Measurements from ENCODE around the gene SLC28A2.

SLC28A2 gene

GRCh38 chr15:45251888-45252287 lies at the start of gene SLC28A2:
SLC28A2 (plus strand) TSS chr15:45252234; CDS start chr15:45253216, 982 bp downstream.
- peaks cover 0 to 34% (median 9%) of the 10 kb centered on the region in 11 experiments; a peak in 18 of 22 replicates for H3K9me3 ChIP-seq (replicated peaks in 1 of 11)
- no peak within 1 kb of the TSS for H3K27ac ChIP-seq
- no peaks in the 10 kb centered on the region for H3K4me1 ChIP-seq
- H4K20me1 ChIP-seq, result no peaks in the 10 kb centered on the region
- no peak within 1 kb of the TSS for H3K4me3 ChIP-seq
- no peaks in the 10 kb centered on the region for H3K27me3 ChIP-seq
- H3K4me2 ChIP-seq, result no peak within 1 kb of the TSS
- H3K36me3 ChIP-seq, result no peaks in the 10 kb centered on the region
- TF ChIP-seq Cebpa-rat (IDR thresholded peaks at IDR 0.05), result no peak
- H3K9ac ChIP-seq, result no peak within 1 kb of the TSS

- peaks cover 12 to 31% (median 21%) of the 10 kb centered on the region in 10 experiments; a peak in 19 of 20 replicates for H3K4me1 ChIP-seq
- no peaks in the 10 kb centered on the region for H3K27me3 ChIP-seq
- H3K4me3 ChIP-seq, result no peak overlapping the region
- no peak overlapping the region for H3K9ac ChIP-seq
- peak overlapping the region in 5 of 11 experiments; percentile 10 to 55 (median 25); a peak in 8 of 22 replicates for H3K4me2 ChIP-seq
- no peaks in the 10 kb centered on the region for H3K36me3 ChIP-seq
- H4K20me1 ChIP-seq, result no peaks in the 10 kb centered on the region
- no peak overlapping the region for H3K27ac ChIP-seq
- no peaks in the 10 kb centered on the region for H3K9me3 ChIP-seq (replicated peaks in 1 of 11)
- TF ChIP-seq Cebpa-rat (IDR thresholded peaks at IDR 0.05), result no peak
Observed at GRCh38 chr15:45203182-45203581, 48.9 kb upstream of the SLC28A2 start.

- H3K36me3 ChIP-seq, result no peaks in the 10 kb centered on the region
- H3K4me2 ChIP-seq, result no peak overlapping the region
- H4K20me1 ChIP-seq, result no peaks in the 10 kb centered on the region
- TF ChIP-seq Cebpa-rat (IDR thresholded peaks at IDR 0.05), result no peak
- H3K4me1 ChIP-seq, result peaks cover 6 to 26% (median 14%) of the 10 kb centered on the region in 10 experiments; a peak in 17 of 20 replicates
- H3K27me3 ChIP-seq, result no peaks in the 10 kb centered on the region
- no peak overlapping the region for H3K9ac ChIP-seq
- no peak overlapping the region for H3K27ac ChIP-seq
- no peaks in the 10 kb centered on the region for H3K9me3 ChIP-seq (replicated peaks in 1 of 11)
- no peak overlapping the region for H3K4me3 ChIP-seq
Observed at GRCh38 chr15:45205192-45205591, 46.8 kb upstream of the SLC28A2 start.

- Histone ChIP-seq H3K4me1 (no peaks in the 10 kb centered on the region), H3K9ac (no peak overlapping the region), H3K9me3 (replicated peaks in 1 of 11) (peaks cover 0 to 10% (median 8%) of the 10 kb centered on the region in 11 experiments; a peak in 13 of 22 replicates), H3K27ac (no peak overlapping the region), H3K36me3 (no peaks in the 10 kb centered on the region), H3K4me2 (no peak overlapping the region), H3K27me3 (no peaks in the 10 kb centered on the region), H4K20me1 (no peaks in the 10 kb centered on the region), H3K4me3 (no peak overlapping the region)
- TF ChIP-seq Cebpa-rat (IDR thresholded peaks at IDR 0.05), result no peak
Observed at GRCh38 chr15:45212493-45212892, 39.5 kb upstream of the SLC28A2 start.

GRCh38 chr15:45221053-45221599 lies 30.9 kb upstream of the SLC28A2 start:
- no peak overlapping the region for H3K27ac ChIP-seq
- no peaks in the 10 kb centered on the region for H3K9me3 ChIP-seq (replicated peaks in 1 of 11)
- no peaks in the 10 kb centered on the region for H3K36me3 ChIP-seq
- TF ChIP-seq Cebpa-rat (IDR thresholded peaks at IDR 0.05), result no peak
- no peaks in the 10 kb centered on the region for H4K20me1 ChIP-seq
- H3K4me2 ChIP-seq, result no peak overlapping the region
- H3K4me3 ChIP-seq, result no peak overlapping the region
- no peaks in the 10 kb centered on the region for H3K27me3 ChIP-seq
- no peak overlapping the region for H3K9ac ChIP-seq
- no peaks in the 10 kb centered on the region for H3K4me1 ChIP-seq

GRCh38 chr15:45221967-45222366 lies 30.1 kb upstream of the SLC28A2 start:
- H3K36me3 ChIP-seq, result no peaks in the 10 kb centered on the region
- no peak overlapping the region for H3K9ac ChIP-seq
- no peaks in the 10 kb centered on the region for H3K9me3 ChIP-seq (replicated peaks in 1 of 11)
- no peaks in the 10 kb centered on the region for H4K20me1 ChIP-seq
- no peak overlapping the region for H3K4me2 ChIP-seq
- H3K27me3 ChIP-seq, result no peaks in the 10 kb centered on the region
- TF ChIP-seq Cebpa-rat (IDR thresholded peaks at IDR 0.05), result no peak
- H3K27ac ChIP-seq, result no peak overlapping the region
- no peak overlapping the region for H3K4me3 ChIP-seq
- no peaks in the 10 kb centered on the region for H3K4me1 ChIP-seq

GRCh38 chr15:45224621-45225217 lies 27.3 kb upstream of the SLC28A2 start:
- Histone ChIP-seq H3K27me3 (no peaks in the 10 kb centered on the region), H3K36me3 (no peaks in the 10 kb centered on the region), H3K4me3 (no peak overlapping the region), H3K9me3 (replicated peaks in 1 of 11) (no peaks in the 10 kb centered on the region), H3K4me1 (no peaks in the 10 kb centered on the region; a peak in 1 of 20 replicates), H4K20me1 (no peaks in the 10 kb centered on the region), H3K4me2 (no peak overlapping the region), H3K9ac (no peak overlapping the region), H3K27ac (no peak overlapping the region)
- no peak for TF ChIP-seq Cebpa-rat (IDR thresholded peaks at IDR 0.05)

- Histone ChIP-seq H3K27me3 (no peaks in the 10 kb centered on the region), H3K27ac (no peak overlapping the region), H3K4me1 (peaks cover 0 to 5% (median 0%) of the 10 kb centered on the region in 10 experiments; a peak in 2 of 20 replicates), H3K9ac (no peak overlapping the region), H3K4me3 (no peak overlapping the region), H4K20me1 (no peaks in the 10 kb centered on the region), H3K9me3 (replicated peaks in 1 of 11) (no peaks in the 10 kb centered on the region), H3K4me2 (no peak overlapping the region), H3K36me3 (no peaks in the 10 kb centered on the region)
- no peak for TF ChIP-seq Cebpa-rat (IDR thresholded peaks at IDR 0.05)
Observed at GRCh38 chr15:45225506-45226273, 26.3 kb upstream of the SLC28A2 start.

- Histone ChIP-seq H3K9ac (no peak overlapping the region), H3K9me3 (replicated peaks in 1 of 11) (peaks cover 14 to 21% (median 15%) of the 10 kb centered on the region in 11 experiments), H3K27ac (no peak overlapping the region), H4K20me1 (no peaks in the 10 kb centered on the region), H3K36me3 (no peaks in the 10 kb centered on the region), H3K4me3 (no peak overlapping the region), H3K4me1 (peaks cover 0 to 5% (median 0%) of the 10 kb centered on the region in 10 experiments; a peak in 2 of 20 replicates), H3K4me2 (no peak overlapping the region), H3K27me3 (no peaks in the 10 kb centered on the region)
- TF ChIP-seq Cebpa-rat (IDR thresholded peaks at IDR 0.05), result no peak
Observed at GRCh38 chr15:45228931-45229330, 23.1 kb upstream of the SLC28A2 start.

All from BLaER1 treated with 17β-estradiol and CSF1 and Interleukin-3, amounts not matched to agents 10 nM and 100 nM (cell line).